NCI-H1694 treated with DMSO at 0.1 percent for 48 hours (cell line): ENCODE measurements around the gene PIP5K1C.

Experiments
- DNase-seq: peaks from one replicate; lab custom pipeline; 2025; lab: John Stamatoyannopoulos, UW

PIP5K1C gene

GRCh38 chr19:3721887-3722442, 21.7 kb upstream of the PIP5K1C start:
- DNase-seq, result no peak

GRCh38 chr19:3721131-3721886, 21.0 kb upstream of the PIP5K1C start:
- DNase-seq, result peak; percentile 27

GRCh38 chr19:3720349-3720917, 20.2 kb upstream of the PIP5K1C start:
- no peak for DNase-seq

GRCh38 chr19:3719868-3720267, 19.6 kb upstream of the PIP5K1C start:
- DNase-seq, result no peak

- DNase-seq, result no peak
These were observed 15.9 kb upstream of the PIP5K1C start for GRCh38 chr19:3716147-3716668.

GRCh38 chr19:3712663-3713611, 12.7 kb upstream of the PIP5K1C start:
- DNase-seq, result no peak

- DNase-seq, result no peak
These were observed 10.1 kb upstream of the PIP5K1C start for GRCh38 chr19:3710265-3710812.

GRCh38 chr19:3708207-3708931, 8.1 kb upstream of the PIP5K1C start, which contains the start of gene TJP3:
Gene TJP3, plus strand, starts transcription at chr19:3708384. Its CDS starts 20,049 bp downstream, at chr19:3728433.
- DNase-seq, result no peak

- DNase-seq, result no peak
These were observed 7.6 kb upstream of the PIP5K1C start for GRCh38 chr19:3707868-3708206.

- no peak for DNase-seq
These were observed 932 bp upstream of the PIP5K1C start for GRCh38 chr19:3701200-3701599.

GRCh38 chr19:3699741-3700241, 477 bp downstream of the PIP5K1C start:
- DNase-seq, result no peak

GRCh38 chr19:3698974-3699740, 1.1 kb downstream of the PIP5K1C start:
- no peak for DNase-seq

GRCh38 chr19:3698386-3698950, 1.8 kb downstream of the PIP5K1C start:
- no peak for DNase-seq

- DNase-seq, result no peak
These were observed 2.4 kb downstream of the PIP5K1C start for GRCh38 chr19:3697671-3698385.

- DNase-seq, result no peak
These were observed 3.2 kb downstream of the PIP5K1C start for GRCh38 chr19:3697094-3697493.

- DNase-seq, result no peak
These were observed 3.6 kb downstream of the PIP5K1C start for GRCh38 chr19:3696660-3696995.

GRCh38 chr19:3695986-3696659, 4.1 kb downstream of the PIP5K1C start:
- DNase-seq, result no peak

GRCh38 chr19:3695124-3695733, 5.0 kb downstream of the PIP5K1C start:
- DNase-seq, result no peak
